NCI-H2196 (cell line): ENCODE results near the gene CLK3.
"Not testable (repeated sequence)": the region's sequence is repeated elsewhere in the genome, so short reads cannot be mapped to it uniquely, and the experiment has no call there.

ENCODE experiments used
- DNase-seq: peaks from one replicate; lab custom pipeline; 2025; ENCODE audit not compliant: unreplicated experiment; lab: John Stamatoyannopoulos, UW

CLK3 gene

DNA sequence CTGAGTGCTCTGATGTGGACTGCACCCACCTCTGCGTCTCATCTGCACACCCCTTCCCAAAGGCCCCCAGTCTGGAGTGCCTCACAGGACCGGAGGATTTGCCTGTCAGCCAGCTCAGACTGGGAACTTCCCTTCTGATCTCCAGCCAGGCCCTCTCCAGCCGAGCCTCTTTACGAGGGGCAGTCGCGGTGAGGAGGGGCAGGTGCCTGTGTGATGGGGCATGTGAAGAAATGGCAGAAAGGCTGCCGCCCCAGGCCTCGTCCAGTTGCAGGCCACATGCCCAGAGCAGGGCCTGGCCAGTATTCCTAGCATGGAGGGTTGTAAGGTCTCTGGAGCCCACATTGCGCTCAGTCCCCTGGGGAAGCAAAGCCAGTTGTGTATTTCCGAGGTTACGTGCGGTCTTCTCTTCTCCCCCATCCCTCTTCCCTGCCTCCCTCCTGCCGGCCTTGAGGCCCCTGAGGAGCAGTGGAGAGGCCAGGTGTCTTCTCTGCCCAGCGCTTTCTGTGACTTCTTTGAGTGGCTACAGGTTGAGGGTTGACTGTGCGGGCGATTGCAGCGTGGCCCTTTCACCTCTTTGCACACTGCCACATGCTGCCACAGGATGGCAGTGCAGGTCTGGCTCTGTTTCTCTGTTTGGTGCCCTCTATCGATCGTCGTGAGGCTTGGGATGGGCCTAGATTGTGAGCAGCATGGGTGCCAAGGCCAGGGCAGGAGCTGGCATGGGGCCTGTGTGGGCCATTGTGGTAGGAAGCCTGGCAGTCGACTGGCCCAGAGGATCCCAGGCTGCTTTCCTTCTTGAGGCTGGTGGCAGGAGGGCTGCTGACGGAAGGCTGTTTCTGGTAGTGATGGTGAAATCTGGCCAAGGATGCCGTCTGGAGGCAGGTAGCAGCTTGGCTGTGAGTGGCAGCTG lies 5.3 kb downstream of the CLK3 start:
- peak; percentile 65 for DNase-seq

DNA sequence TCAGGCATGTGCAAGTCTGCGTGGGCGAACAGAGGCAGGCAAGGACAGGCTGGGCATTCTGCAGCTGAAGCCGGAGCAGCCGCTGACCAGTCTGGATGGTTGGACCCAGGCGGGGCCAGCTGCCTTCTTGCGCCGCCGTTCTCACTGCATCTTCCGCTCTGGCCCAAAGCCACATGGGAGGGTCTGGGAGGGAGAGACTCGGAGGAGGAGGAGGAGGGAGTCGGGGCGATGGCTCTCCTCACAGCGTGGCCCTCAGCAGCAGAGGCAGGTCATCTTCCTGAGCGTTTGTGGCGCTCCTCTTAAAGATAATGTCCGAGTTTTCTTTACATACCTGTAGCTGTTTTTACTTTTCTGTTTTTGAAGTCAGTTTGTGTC lies 5.9 kb downstream of the CLK3 start:
- no peak for DNase-seq

DNA sequence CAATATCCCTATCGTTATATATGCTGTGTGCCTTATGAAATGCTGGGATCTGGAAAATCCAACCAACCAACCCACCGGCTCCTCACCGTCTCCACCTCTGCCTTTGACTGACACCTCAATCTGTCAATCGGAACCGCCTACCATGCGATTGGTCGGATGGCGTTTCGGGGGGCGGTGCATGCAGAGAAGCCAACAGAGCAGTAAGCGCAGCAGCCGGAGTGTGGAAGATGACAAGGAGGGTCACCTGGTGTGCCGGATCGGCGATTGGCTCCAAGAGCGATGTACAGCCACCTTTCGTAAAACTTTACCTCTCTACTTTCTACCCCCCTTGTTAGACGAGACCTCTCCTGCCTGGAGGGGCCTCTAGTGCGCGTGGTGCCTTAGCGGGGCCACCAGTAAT lies 6.3 kb downstream of the CLK3 start:
- no peak for DNase-seq

DNA sequence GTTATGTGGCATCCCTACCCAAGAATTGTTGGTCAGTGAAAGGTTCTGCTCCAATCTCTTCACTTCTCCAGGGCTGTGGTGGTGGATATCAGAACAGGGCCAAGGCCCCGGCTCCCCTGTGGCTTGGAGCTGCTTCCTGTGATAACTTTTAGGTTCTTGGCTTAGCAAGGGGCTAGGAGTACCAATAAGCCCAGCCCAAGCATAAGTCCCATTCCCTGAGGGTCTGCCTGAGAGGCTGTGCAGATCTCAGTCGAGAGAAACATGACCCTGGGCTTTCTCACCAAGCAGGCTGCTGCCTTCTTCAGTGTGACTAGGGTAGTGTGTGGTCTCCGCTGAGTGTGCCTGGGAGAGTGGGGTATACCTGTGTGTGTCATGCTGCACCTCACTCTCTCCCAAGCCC lies 7.1 kb downstream of the CLK3 start:
- no peak for DNase-seq

DNA sequence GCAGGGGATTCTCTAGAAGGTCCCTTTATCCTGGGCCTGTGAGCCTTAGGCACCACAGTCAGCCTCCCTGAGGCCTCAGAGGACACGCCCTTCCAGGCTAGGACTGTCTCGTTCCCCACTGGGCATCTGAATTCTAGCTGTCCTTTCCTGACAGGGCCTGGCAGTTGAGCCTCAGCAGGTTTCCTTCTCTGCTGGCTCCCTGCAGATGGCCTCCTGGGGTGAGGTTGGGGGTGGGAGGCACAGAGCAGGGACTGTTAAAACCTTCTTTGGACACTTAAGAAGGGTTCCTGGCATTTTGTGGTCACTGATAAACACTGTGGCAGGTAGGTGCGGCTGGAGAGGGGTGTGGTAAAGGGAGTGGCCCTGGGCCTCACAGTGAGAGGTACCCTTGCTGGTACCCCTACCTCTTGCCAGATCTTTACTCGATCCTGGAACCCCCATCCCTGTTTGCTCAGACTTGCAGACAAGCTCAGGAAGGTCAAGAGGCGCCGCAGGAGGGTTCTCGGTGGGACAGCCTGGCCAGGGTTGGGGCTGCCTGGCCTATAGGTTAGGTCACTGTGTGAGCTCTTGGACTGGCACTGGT lies 8.5 kb downstream of the CLK3 start:
- no peak for DNase-seq

DNA sequence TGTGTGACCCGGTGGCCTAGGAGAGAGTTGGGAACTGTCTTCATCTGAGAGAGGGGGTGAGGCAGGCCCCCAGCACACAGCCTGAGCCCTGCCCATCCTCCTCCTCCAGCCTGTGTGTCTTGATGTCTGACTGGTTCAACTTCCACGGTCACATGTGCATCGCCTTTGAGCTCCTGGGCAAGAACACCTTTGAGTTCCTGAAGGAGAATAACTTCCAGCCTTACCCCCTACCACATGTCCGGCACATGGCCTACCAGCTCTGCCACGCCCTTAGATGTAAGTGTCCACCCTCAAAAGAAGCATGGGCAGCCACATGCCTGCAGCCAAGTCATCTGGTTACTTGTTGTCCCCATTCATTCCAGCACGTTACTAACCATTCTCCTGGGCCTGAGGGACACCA lies 10.1 kb downstream of the CLK3 start:
- DNase-seq: no peak

DNA sequence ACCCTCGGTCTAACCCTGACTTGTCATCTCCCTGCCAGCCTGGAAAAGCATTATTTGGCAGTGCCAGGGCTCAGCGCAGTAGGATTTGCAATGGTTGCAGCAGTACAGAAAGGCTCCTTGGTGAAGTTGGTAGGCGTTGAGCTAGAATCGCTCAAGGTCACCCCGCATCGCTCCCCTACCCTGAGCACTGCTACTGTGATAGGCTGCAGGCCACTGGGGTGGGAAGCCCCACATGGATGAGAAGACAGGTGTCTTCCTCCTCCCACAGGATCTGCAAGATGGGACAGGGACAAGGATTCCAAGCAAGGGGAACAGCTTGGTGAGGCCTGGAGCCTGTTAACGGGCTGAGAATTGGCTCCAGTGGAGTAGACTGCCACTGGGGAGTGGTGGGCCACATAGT lies 10.7 kb downstream of the CLK3 start:
- DNase-seq: no peak

- DNase-seq: no peak
Measured at GRCh38 chr15:74626752-74627692, 11.4 kb downstream of the CLK3 start.

DNA sequence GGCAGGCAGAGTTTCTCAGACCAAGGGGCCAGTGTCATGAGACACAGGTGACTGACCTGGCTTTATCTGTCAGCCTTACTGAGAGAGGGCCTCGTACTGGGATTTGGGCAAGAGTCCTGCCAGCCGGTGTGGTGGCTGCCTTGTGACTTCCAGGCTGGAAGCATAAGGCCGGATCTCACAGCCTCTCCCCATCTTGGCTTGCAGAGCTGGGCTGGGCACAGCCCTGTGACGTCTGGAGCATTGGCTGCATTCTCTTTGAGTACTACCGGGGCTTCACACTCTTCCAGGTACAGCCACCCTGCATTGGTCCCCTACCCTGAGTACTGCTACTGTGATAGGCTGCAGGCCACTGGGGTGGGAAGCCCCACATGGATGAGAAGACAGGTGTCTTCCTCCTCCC lies 12.1 kb downstream of the CLK3 start:
- no peak for DNase-seq

GRCh38 chr15:74628199-74628598 lies 12.6 kb downstream of the CLK3 start:
- no peak for DNase-seq

DNA sequence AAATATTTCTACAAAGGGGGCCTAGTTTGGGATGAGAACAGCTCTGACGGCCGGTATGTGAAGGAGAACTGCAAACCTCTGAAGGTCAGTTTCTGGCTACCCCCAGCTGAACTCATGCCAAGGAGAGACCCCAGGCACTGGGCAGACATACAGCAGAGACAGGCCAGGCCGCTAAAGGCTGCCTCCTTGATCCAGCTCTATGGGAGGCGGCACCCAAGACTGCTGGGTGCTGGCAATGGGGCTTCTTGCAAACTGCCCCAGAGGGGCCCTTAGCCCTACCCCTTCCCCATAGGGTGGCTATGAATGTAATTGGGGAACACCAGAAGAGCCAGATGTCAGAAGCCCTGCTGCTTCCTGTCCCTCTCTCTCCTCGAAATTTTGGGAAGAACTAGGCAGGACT lies 13.3 kb downstream of the CLK3 start:
- DNase-seq: no peak

- not testable (repeated sequence) for DNase-seq
Measured at GRCh38 chr15:74629696-74630095, 14.1 kb downstream of the CLK3 start.

DNA sequence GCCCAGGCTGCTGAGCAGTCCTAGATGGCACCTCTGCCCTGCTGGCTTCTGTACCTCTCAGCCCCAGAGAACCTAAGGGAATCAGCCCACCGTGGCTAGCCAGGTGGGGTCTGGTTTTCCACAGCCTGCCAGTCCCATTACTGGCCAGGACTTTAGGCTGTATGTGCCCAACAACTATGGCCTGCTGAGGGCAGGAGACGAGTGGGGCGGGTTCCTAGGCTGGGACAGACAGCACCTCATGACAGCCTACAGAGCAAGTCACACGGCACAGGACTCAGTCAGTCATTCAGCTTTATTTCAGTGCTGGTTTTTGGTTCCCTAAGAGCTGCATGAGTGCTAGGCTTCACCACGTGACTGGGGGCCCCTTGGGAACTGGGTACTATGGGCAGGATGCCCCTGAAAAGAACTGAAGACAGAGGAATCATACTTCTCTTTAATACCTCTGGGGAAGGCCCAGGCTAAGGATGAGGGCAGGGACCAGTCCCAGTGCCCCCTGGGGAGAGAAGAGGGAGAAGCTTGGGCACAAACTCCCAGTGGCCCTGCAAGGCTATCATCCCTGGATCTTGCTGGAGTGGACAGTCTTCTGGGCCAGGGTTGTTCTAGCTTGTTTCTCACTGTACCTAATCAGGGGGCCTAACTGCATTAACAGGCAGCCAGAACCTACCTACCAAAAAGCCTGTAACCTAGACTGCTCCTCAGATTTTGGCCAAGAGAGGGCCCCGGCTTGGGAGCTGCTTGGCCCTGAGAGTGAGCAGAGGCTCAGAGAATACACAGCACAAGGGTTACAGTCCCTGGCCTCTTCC lies 14.8 kb downstream of the CLK3 start:
- DNase-seq: no peak

GRCh38 chr15:74631087-74631385 lies 15.4 kb downstream of the CLK3 start:
- no peak for DNase-seq

DNA sequence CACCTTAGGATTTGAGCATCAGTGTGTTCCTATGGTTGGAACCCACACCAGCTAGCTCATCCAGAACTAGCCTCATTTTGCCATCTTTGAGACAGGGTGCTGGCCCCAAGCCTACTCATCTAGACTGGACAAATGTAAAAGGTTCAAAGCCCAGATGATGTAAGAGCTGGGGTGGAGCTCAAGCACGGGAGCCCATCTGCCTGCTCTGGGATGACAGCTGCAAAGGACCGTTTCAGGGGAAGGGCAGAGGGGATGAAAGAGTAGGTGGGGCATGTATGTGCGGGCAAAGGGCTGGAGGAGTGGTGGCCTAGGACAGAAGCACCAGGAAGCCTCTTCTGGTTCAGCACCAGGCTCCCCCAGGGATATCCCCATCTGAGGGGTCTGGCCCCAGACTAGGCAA lies 15.8 kb downstream of the CLK3 start:
- no peak for DNase-seq

DNA sequence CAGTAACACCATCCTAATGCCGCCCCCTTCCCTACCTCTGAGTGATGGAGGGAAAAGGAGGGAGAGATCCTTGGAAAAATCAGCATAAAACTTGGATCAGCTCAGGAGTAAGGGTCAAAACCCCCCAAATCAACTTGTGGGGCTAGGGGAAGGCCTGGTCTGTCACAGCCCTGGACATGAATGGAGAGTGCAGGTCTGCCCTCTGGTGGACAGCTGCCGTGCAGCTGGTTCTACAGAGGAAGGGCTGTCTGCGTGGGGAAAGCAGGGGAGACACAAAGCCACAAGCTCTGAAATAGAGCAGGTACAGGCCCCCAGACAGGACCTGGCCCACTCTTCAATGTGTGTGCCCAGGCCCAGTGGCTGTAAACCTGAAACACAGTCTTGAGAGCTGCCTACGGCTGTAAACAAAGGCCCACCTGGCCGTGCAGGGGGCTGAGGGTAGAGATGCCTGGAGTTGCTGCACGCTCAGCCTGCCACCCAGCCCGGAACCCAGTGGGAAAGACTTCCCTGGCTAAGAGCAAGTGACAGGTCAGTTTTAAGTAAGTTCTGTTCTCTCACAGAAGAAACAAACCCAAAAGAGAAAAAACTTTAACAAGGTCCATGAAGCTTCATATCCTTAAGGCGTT lies 16.4 kb downstream of the CLK3 start:
- peak; percentile 9 for DNase-seq

- DNase-seq: no peak
Measured at GRCh38 chr15:74632601-74633000, 17.0 kb downstream of the CLK3 start.

- no peak for DNase-seq
Measured at GRCh38 chr15:74633781-74634180, 18.1 kb downstream of the CLK3 start.

DNA sequence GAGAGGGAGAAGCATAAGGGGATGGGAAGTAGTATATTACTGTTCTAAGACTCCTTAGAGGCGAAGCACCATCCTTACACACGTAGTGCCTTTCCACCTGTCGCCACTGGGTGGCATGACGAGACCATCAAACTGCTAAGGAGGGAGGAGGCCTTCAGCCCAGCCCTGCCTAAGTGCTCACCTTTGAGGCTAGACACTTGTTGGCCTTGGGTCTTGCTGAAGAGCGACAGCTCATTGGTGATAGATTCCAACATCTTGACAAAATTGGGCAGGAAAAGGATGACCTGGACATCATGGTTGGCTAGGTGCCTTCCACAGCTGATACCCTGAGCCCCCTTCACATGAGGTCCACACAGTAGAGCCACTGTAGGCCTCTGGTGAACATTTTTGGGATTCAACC lies 19.6 kb downstream of the CLK3 start:
- DNase-seq: peak; percentile 47

DNA sequence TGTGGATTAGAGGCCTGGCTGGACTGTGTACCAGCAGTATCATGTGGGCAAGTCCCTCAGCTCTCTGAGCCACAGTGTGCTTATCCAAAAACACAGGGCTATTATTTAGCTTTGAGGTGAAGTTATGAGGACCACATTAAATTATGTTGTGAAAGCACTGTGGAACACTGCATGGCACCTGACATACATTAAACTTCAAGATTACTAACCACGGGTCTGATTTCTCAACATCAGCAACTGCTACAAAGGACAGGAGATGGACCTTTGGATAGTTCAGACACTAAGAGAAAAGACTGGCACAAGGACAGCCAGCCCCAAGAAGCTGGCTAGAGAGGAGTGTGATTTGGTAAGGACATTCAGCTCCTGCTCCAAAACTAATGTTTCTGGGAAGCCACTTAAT lies 21.3 kb downstream of the CLK3 start:
- DNase-seq: no peak

DNA sequence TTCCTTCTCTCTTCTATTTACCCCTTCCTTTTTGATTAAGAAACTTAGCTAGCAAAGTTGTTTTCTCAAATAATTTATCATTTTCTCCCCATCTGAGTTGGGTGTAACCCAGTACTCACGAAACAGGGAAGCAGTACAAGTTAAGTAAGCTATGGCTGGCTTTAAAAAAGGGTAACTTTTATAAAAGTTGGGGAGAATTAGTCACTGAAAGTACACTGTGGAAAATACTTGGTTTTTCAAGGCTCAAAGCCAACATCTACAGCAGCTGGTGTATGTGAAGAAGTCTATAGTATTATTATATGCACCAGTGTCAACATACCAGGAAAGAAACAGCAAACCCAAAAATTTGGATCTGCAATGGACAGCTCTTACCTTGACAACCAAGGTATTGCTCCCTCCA lies 25.5 kb downstream of the CLK3 start:
- DNase-seq: no peak
